Peyer's patch (tissue), 4 donors: ENCODE measurements around the gene ASB1.

Source experiments
- CTCF ChIP-seq, 6 experiments: fragments of 450-650 bp in 4 of 6; fragments of 200-600 bp in 2 of 6; sonication (generic) in 1 of 6; IDR thresholded peaks; one replicate each; pipeline ENCODE4 v1.5.1; 2017 to 2019; ENCODE audit warnings: antibody characterized with exemption in 6 of 6, mild to moderate bottlenecking in 3 of 6, moderate library complexity in 1 of 6
- POLR2A ChIP-seq, 2 donors: fragments of 450-650 bp; IDR thresholded peaks; one replicate each; pipeline ENCODE4 v1.5.1; 2017; ENCODE audit warnings: antibody characterized with exemption in 2 of 2, mild to moderate bottlenecking in 2 of 2, moderate library complexity in 2 of 2

DNA sequence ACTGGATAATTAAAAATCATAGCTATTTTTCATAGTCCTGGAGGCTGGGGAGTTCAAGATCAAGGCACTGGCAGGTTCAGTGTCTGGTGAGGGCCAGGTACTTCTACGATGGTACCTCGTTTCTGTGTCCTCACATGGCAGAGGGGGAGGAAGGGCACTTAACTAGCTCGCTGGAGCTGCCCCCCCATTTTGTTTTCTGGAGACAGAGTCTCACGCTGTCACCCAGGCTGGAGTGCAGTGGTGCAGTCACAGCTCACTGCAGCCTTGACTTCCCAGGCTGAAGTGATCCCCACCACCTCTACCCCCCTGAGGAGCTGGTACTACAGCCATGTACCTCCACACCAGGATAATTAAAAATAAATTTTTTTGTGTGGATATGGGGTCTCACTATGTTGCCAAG is 40.3 kb downstream of the ASB1 start:
- TF ChIP-seq CTCF (IDR thresholded peaks at IDR 0.05): no peak
- TF ChIP-seq POLR2A (IDR thresholded peaks at IDR 0.05): no peak
